GM18517 (cell line): ENCODE measurements around the gene TPX2.

Source experiments
- ATAC-seq: cut with Tn5 transposase; IDR thresholded peaks from one replicate; pipeline ENCODE4 v1.9.1; 2021; ENCODE audit warnings: mild to moderate bottlenecking, moderate library complexity; ENCODE audit not compliant: unreplicated experiment

The TPX2 gene

GRCh38 chr20:31760519-31761240 is 21.6 kb downstream of the TPX2 start:
- no peak for ATAC-seq

- no peak for ATAC-seq
Measured at GRCh38 chr20:31764641-31765305, 25.7 kb downstream of the TPX2 start.

- no peak for ATAC-seq
Measured at GRCh38 chr20:31767805-31768204, 28.7 kb downstream of the TPX2 start.

- no peak for ATAC-seq
Measured at GRCh38 chr20:31769681-31770080, 30.6 kb downstream of the TPX2 start.

GRCh38 chr20:31770243-31770642 is 31.2 kb downstream of the TPX2 start:
- ATAC-seq = no peak

GRCh38 chr20:31774408-31774807 is 35.3 kb downstream of the TPX2 start:
- ATAC-seq = no peak

GRCh38 chr20:31780839-31781238 is 41.7 kb downstream of the TPX2 start:
- no peak for ATAC-seq

GRCh38 chr20:31781945-31782344 is 42.9 kb downstream of the TPX2 start:
- ATAC-seq = no peak

- no peak for ATAC-seq
Measured at GRCh38 chr20:31784354-31785044, 45.4 kb downstream of the TPX2 start.

- no peak for ATAC-seq
Measured at GRCh38 chr20:31785089-31785488, 46.0 kb downstream of the TPX2 start.

- ATAC-seq = no peak
Measured at GRCh38 chr20:31788578-31788977, 49.5 kb downstream of the TPX2 start.

- ATAC-seq = no peak
Measured at GRCh38 chr20:31790401-31790800, 51.3 kb downstream of the TPX2 start.

GRCh38 chr20:31797364-31797763 is 58.3 kb downstream of the TPX2 start:
- no peak for ATAC-seq

GRCh38 chr20:31801508-31801907 is 62.4 kb downstream of the TPX2 start:
- ATAC-seq = no peak

GRCh38 chr20:31803552-31804291 is 64.6 kb downstream of the TPX2 start:
- no peak for ATAC-seq

- ATAC-seq = no peak
Measured at GRCh38 chr20:31806564-31807355, 67.7 kb downstream of the TPX2 start.

GRCh38 chr20:31808481-31808880 is 69.4 kb downstream of the TPX2 start:
- ATAC-seq = no peak

- no peak for ATAC-seq
Measured at GRCh38 chr20:31809661-31810060, 70.6 kb downstream of the TPX2 start.

GRCh38 chr20:31811198-31811597 is 72.1 kb downstream of the TPX2 start:
- no peak for ATAC-seq
